Upper lobe of left lung (tissue), 6 donors: ENCODE measurements around the gene TTC7B. TPM values are rescaled to one million over a fixed set of nuclear protein-coding genes. Genes with fewer than 3 reads are reported as not detected.
A peak's percentile ranks its signal among the peaks of the same experiment; 100 is the strongest.

Experiments
- ATAC-seq, 2 donors: fragments of 200-7000 bp; cut with Tn5 transposase; one replicate each; pipeline ENCODE4 v1.9.1; 2022; ENCODE audit warnings: mild to moderate bottlenecking in 2 of 2, moderate library complexity in 2 of 2; ENCODE audit not compliant: low FRiP score in 2 of 2
- DNase-seq, 2 donors: peaks; one replicate each; pipeline ENCODE4 v3.0.0-alpha.2; 2019 to 2020
- H3K27ac ChIP-seq, 4 donors: fragments of 200-600 bp; sonication (generic); one replicate each; pipeline ENCODE4 v1.5.1; 2016 to 2019
- H3K27me3 ChIP-seq, 4 donors: fragments of 200-600 bp; sonication (generic); one replicate each; pipeline ENCODE4 v1.5.1; 2017 to 2019
- H3K36me3 ChIP-seq, 4 donors: fragments of 200-600 bp; sonication (generic); one replicate each; pipeline ENCODE4 v1.5.1; 2016 to 2019
- H3K4me1 ChIP-seq, 4 donors: fragments of 200-600 bp; sonication (generic); one replicate each; pipeline ENCODE4 v1.5.1; 2018 to 2019
- H3K4me3 ChIP-seq, 4 donors: fragments of 200-600 bp; sonication (generic); one replicate each; pipeline ENCODE4 v1.5.1; 2017 to 2019; ENCODE audit warnings: mild to moderate bottlenecking in 2 of 4, moderate library complexity in 1 of 4
- H3K9me3 ChIP-seq, 4 donors: fragments of 200-600 bp; sonication (generic); one replicate each; pipeline ENCODE4 v1.5.1; 2018 to 2019
- EP300 ChIP-seq, 4 donors: sonication (generic); formaldehyde crosslinking; IDR thresholded peaks; one replicate each; pipeline ENCODE4 v1.5.1; 2017; ENCODE audit warnings: antibody characterized with exemption in 4 of 4, control low read depth in 2 of 4
- POLR2A ChIP-seq, 4 donors: fragments of 450-650 bp; IDR thresholded peaks; one replicate each; pipeline ENCODE4 v1.5.1; 2016 to 2017; ENCODE audit warnings: antibody characterized with exemption in 4 of 4, mild to moderate bottlenecking in 2 of 4
- POLR2AphosphoS5 ChIP-seq, 2 donors: sonication (generic); formaldehyde crosslinking; IDR thresholded peaks; one replicate each; pipeline ENCODE4 v1.5.1; 2017; ENCODE audit warnings: antibody characterized with exemption in 2 of 2
- WGBS, 2 donors: methylation state at CpG; one replicate each; pipeline ENCODE4 v1.1.5; 2017 to 2018; 5-methylcytosine and 5-hydroxymethylcytosine counted together
- total RNA-seq, 6 donors: library from RNA; depleted of rRNA in 4 of 6; stranded (reverse); fragments of >200 nt in 4 of 6; gene quantifications; one replicate each; pipeline versions ENCODE4 v1.1.0 to v1.2.1, GENCODE V29; 2016 to 2021
- TF ChIP-seq, protein P1 (sequence below), 6 experiments: fragments of 450-650 bp in 4 of 6; fragments of 200-600 bp in 2 of 6; sonication (generic) in 2 of 6; IDR thresholded peaks; one replicate each; pipeline ENCODE4 v1.5.1; 2016 to 2019; ENCODE audit warnings: antibody characterized with exemption in 6 of 6
- donor health status: DM: no; HTN: no; CAD: no; lungs with moderate emphysema.
- donor health status: DM: no; HTN: yes; CAD: no; lungs with severe emphysema.

The TTC7B gene
- total RNA-seq, 6 donors from 2014 or later, result 13.5 to 87.3 (median 37.5) TPM

DNA sequence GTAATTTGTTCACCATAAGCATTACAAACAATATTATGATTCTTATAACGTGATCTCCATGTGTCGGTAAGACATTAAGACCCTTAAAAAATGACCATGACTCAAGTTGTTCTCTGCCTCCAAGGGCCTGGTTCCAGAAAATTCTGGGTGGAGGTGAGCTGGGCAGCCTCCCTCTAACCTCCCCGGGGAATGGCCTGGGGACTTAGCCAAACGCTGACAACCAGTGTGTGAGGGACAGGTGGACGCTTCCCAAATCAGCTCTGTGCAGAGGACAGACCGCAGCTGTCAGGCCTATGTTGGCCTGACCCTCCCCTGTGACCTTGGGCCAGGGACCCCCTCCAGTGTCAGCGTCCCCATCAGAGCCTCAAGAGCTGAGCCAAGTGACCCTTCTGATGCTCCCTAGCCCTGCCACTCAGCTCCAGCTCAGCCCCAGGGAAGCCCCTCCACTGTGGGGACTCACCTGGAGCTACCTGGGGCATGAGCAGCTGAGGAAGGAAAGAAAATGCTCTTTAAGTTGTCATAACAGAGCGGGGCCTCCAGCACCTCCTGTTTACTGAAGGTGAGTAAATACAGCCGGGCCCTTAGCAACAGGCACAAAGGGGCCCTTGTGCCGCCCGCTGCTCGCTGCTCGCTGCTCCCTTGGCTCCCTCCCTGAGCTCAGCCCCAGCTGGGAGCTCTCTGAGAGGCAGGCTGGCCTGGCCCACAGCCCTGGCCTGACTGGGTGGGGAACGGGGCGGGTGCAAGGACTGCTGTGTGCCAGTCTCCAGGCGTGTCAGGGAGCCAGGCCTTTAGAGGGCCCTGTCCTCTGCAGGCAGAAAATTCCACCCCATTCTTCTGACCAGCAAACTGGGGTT, 302.8 kb downstream of the TTC7B start:
- H3K4me3 ChIP-seq, result no peak overlapping the region
- peaks cover 8 to 43% (median 34%) of the 10 kb centered on the region in 4 donors for H3K4me1 ChIP-seq
- WGBS, 2 donors, result 74 to 77% methylated on average over 3 to 7 of the region's 16 CpGs
- TF ChIP-seq POLR2AphosphoS5 (IDR thresholded peaks at IDR 0.05) (no peak), EP300 (IDR thresholded peaks at IDR 0.05) (no peak), POLR2A (IDR thresholded peaks at IDR 0.05) (no peak)
- TF ChIP-seq, protein P1, sequence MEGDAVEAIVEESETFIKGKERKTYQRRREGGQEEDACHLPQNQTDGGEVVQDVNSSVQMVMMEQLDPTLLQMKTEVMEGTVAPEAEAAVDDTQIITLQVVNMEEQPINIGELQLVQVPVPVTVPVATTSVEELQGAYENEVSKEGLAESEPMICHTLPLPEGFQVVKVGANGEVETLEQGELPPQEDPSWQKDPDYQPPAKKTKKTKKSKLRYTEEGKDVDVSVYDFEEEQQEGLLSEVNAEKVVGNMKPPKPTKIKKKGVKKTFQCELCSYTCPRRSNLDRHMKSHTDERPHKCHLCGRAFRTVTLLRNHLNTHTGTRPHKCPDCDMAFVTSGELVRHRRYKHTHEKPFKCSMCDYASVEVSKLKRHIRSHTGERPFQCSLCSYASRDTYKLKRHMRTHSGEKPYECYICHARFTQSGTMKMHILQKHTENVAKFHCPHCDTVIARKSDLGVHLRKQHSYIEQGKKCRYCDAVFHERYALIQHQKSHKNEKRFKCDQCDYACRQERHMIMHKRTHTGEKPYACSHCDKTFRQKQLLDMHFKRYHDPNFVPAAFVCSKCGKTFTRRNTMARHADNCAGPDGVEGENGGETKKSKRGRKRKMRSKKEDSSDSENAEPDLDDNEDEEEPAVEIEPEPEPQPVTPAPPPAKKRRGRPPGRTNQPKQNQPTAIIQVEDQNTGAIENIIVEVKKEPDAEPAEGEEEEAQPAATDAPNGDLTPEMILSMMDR (IDR thresholded peaks at IDR 0.05), result no peak
- peak overlapping the region in 3 of 4 donors; percentile 4 to 44 (median 41) for H3K27ac ChIP-seq
- H3K27me3 ChIP-seq, result no peaks in the 10 kb centered on the region
- no peaks in the 10 kb centered on the region for H3K36me3 ChIP-seq
- DNase-seq (peak; percentile 80 to 92), ATAC-seq (peak; percentile 66 to 86)
- no peaks in the 10 kb centered on the region for H3K9me3 ChIP-seq

GRCh38 chr14:90512329-90512991, 303.8 kb downstream of the TTC7B start:
- ATAC-seq (no peak), DNase-seq (peak in 1 of 2 donors; percentile 63)
- no peaks in the 10 kb centered on the region for H3K9me3 ChIP-seq
- H3K27me3 ChIP-seq, result no peaks in the 10 kb centered on the region
- H3K36me3 ChIP-seq, result no peaks in the 10 kb centered on the region
- TF ChIP-seq, protein P1 (IDR thresholded peaks at IDR 0.05), result no peak
- TF ChIP-seq POLR2A (IDR thresholded peaks at IDR 0.05) (no peak), EP300 (IDR thresholded peaks at IDR 0.05) (no peak), POLR2AphosphoS5 (IDR thresholded peaks at IDR 0.05) (no peak)
- no peak overlapping the region for H3K4me3 ChIP-seq
- peaks cover 8 to 34% (median 26%) of the 10 kb centered on the region in 4 donors for H3K4me1 ChIP-seq
- 56% methylated on average over 7 of the region's 10 CpGs; no CpG with 5 or more reads in 1 of the 2 donors for WGBS, 2 donors
- H3K27ac ChIP-seq, result peak overlapping the region in 2 of 4 donors; percentile 7 to 30

DNA sequence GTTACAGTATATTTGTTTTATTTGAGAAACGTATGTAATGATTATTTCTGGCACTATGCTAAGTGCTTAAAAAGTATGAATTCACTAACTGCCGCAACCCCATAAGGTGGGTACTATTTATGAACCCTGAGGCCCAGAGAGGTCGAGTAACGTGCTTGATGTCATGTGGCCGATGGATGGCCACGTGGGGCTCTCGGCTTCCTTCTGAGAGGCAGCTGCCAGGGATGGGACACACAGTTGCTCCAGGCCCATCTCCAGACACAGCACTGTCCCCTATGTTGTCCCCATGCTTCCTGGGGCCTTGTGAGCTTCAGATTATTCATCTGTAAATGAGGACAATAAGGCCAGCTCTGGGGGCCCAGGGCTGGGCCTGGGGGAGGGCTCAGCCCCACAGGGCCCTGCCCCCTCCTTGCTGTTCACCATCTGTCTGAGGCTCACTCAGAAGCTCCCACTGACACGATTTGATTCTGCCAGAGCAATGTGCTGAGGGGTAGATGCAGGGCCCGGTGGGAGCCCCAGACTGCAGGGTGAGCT, 304.4 kb downstream of the TTC7B start:
- H3K4me1 ChIP-seq, result peaks cover 8 to 31% (median 26%) of the 10 kb centered on the region in 4 donors
- WGBS, 2 donors, result 89 to 93% methylated on average over 7 of the region's 9 CpGs

GRCh38 chr14:90511252-90511651, 305.0 kb downstream of the TTC7B start:
- WGBS, 2 donors, result 95 to 97% methylated on average over 4 of the region's 4 CpGs
- H3K4me1 ChIP-seq, result peaks cover 8 to 31% (median 26%) of the 10 kb centered on the region in 4 donors
- DNase-seq (no peak), ATAC-seq (no peak)
- H3K36me3 ChIP-seq, result no peaks in the 10 kb centered on the region
- TF ChIP-seq POLR2AphosphoS5 (IDR thresholded peaks at IDR 0.05) (no peak), EP300 (IDR thresholded peaks at IDR 0.05) (no peak), POLR2A (IDR thresholded peaks at IDR 0.05) (no peak)
- TF ChIP-seq, protein P1 (IDR thresholded peaks at IDR 0.05), result no peak
- H3K27me3 ChIP-seq, result no peaks in the 10 kb centered on the region
- H3K9me3 ChIP-seq, result no peaks in the 10 kb centered on the region
- no peak overlapping the region for H3K27ac ChIP-seq
- no peak overlapping the region for H3K4me3 ChIP-seq

More for the DNA sequence above, 304.4 kb downstream of the TTC7B start:
- DNase-seq (no peak), ATAC-seq (no peak)
- Histone ChIP-seq H3K4me3 (no peak overlapping the region), H3K36me3 (no peaks in the 10 kb centered on the region), H3K27ac (peak overlapping the region in 1 of 4 donors; percentile 7), H3K27me3 (no peaks in the 10 kb centered on the region), H3K9me3 (no peaks in the 10 kb centered on the region)
- TF ChIP-seq POLR2AphosphoS5 (IDR thresholded peaks at IDR 0.05) (no peak), POLR2A (IDR thresholded peaks at IDR 0.05) (no peak), EP300 (IDR thresholded peaks at IDR 0.05) (no peak)
- TF ChIP-seq, protein P1 (IDR thresholded peaks at IDR 0.05), result no peak
